Large intestine (tissue), 3 donors: ENCODE results near the gene RGSL1. TPM values are rescaled to one million over a fixed set of nuclear protein-coding genes. Genes with fewer than 3 reads are reported as not detected.

Experiments used
- DNase-seq, 2 donors: peaks; one replicate each; pipeline versions ENCODE4 v3.0.0 to v3.0.0-alpha.2; 2013
- H3K27ac ChIP-seq: one replicate; pipeline ENCODE4 v1.5.1; 2013; ENCODE audit warnings: low read length
- H3K27me3 ChIP-seq: 2 replicates; pipeline ENCODE4 v1.6.1; 2013; ENCODE audit warnings: low read length; ENCODE audit not compliant: control insufficient read depth, insufficient read depth
- H3K36me3 ChIP-seq: 2 replicates; pipeline ENCODE4 v1.6.1; 2013; ENCODE audit warnings: low read length; ENCODE audit not compliant: control insufficient read depth, insufficient read depth
- H3K4me1 ChIP-seq: one replicate; pipeline ENCODE4 v1.6.1; 2013; ENCODE audit warnings: low read length; ENCODE audit not compliant: control insufficient read depth, insufficient read depth
- H3K4me3 ChIP-seq: one replicate; pipeline ENCODE4 v1.5.1; 2013; ENCODE audit warnings: low read length
- H3K9me3 ChIP-seq: one replicate; pipeline ENCODE4 v1.6.1; 2013; ENCODE audit warnings: mild to moderate bottlenecking, low read depth, low read length, moderate library complexity; ENCODE audit not compliant: control insufficient read depth
- WGBS: methylation state at CpG from one replicate; pipeline ENCODE4 v1.1.5; 2013; ENCODE audit warnings: low lambda C conversion rate; ENCODE audit not compliant: insufficient coverage; 5-methylcytosine and 5-hydroxymethylcytosine counted together
- polyA plus RNA-seq: library from polyadenylated mRNA; unstranded; fragments of 120-200 nt; gene quantifications from one replicate; pipeline ENCODE4 v1.2.1, GENCODE V29; 2013

Gene RGSL1
- polyA plus RNA-seq, 1 donor = not detected

- no CpG with 5 or more reads among the region's 2 CpGs for WGBS
- H3K4me3 ChIP-seq = no peak overlapping the region
- no peaks in the 10 kb centered on the region for H3K9me3 ChIP-seq
- no peaks in the 10 kb centered on the region for H3K36me3 ChIP-seq
- H3K4me1 ChIP-seq = no peaks in the 10 kb centered on the region
- no peak overlapping the region for H3K27ac ChIP-seq
- DNase-seq = no peak
- H3K27me3 ChIP-seq = no peaks in the 10 kb centered on the region
Observed at GRCh38 chr1:182564406-182565004, 114.6 kb downstream of the RGSL1 start.

GRCh38 chr1:182565537-182565936, 115.6 kb downstream of the RGSL1 start:
- no peak overlapping the region for H3K4me3 ChIP-seq
- H3K9me3 ChIP-seq = no peaks in the 10 kb centered on the region
- 90% methylated on average over 2 of the region's 3 CpGs for WGBS
- H3K4me1 ChIP-seq = no peaks in the 10 kb centered on the region
- H3K36me3 ChIP-seq = no peaks in the 10 kb centered on the region
- no peak for DNase-seq
- H3K27me3 ChIP-seq = no peaks in the 10 kb centered on the region
- H3K27ac ChIP-seq = no peak overlapping the region

- H3K27ac ChIP-seq = no peak overlapping the region
- DNase-seq = no peak
- 100% methylated on average over 2 of the region's 5 CpGs for WGBS
- no peaks in the 10 kb centered on the region for H3K27me3 ChIP-seq
- H3K4me3 ChIP-seq = no peak overlapping the region
- H3K36me3 ChIP-seq = no peaks in the 10 kb centered on the region
- H3K9me3 ChIP-seq = no peaks in the 10 kb centered on the region
- no peaks in the 10 kb centered on the region for H3K4me1 ChIP-seq
Observed at GRCh38 chr1:182567629-182568028, 117.7 kb downstream of the RGSL1 start.

GRCh38 chr1:182568647-182569284, 118.8 kb downstream of the RGSL1 start:
- Histone ChIP-seq H3K4me3 (no peak overlapping the region), H3K4me1 (no peaks in the 10 kb centered on the region), H3K36me3 (no peaks in the 10 kb centered on the region), H3K27me3 (no peaks in the 10 kb centered on the region), H3K9me3 (no peaks in the 10 kb centered on the region), H3K27ac (no peak overlapping the region)
- 95% methylated on average over 1 of the region's 3 CpGs for WGBS
- DNase-seq = no peak

GRCh38 chr1:182569939-182570610, 120.1 kb downstream of the RGSL1 start:
- H3K9me3 ChIP-seq = no peaks in the 10 kb centered on the region
- H3K4me3 ChIP-seq = no peak overlapping the region
- H3K27me3 ChIP-seq = no peaks in the 10 kb centered on the region
- no peak for DNase-seq
- 80% methylated on average over 1 of the region's 6 CpGs for WGBS
- peaks cover 5% of the 10 kb centered on the region for H3K36me3 ChIP-seq
- no peak overlapping the region for H3K27ac ChIP-seq
- H3K4me1 ChIP-seq = peaks cover 2% of the 10 kb centered on the region

- Histone ChIP-seq H3K9me3 (no peaks in the 10 kb centered on the region), H3K36me3 (peaks cover 10% of the 10 kb centered on the region), H3K27ac (no peak overlapping the region), H3K27me3 (no peaks in the 10 kb centered on the region), H3K4me1 (peaks cover 4% of the 10 kb centered on the region), H3K4me3 (no peak overlapping the region)
- WGBS = 40% methylated on average over 1 of the region's 2 CpGs
- no peak for DNase-seq
Observed at GRCh38 chr1:182570611-182570970, 120.6 kb downstream of the RGSL1 start.

GRCh38 chr1:182574156-182574555, 124.2 kb downstream of the RGSL1 start:
- H3K9me3 ChIP-seq = no peaks in the 10 kb centered on the region
- H3K36me3 ChIP-seq = peaks cover 15% of the 10 kb centered on the region
- H3K4me1 ChIP-seq = peaks cover 7% of the 10 kb centered on the region
- no CpG with 5 or more reads among the region's 4 CpGs for WGBS
- H3K27ac ChIP-seq = no peak overlapping the region
- DNase-seq = no peak
- no peaks in the 10 kb centered on the region for H3K27me3 ChIP-seq
- no peak overlapping the region for H3K4me3 ChIP-seq

GRCh38 chr1:182575540-182576149, 125.7 kb downstream of the RGSL1 start:
- peaks cover 29% of the 10 kb centered on the region for H3K36me3 ChIP-seq
- DNase-seq = peak; percentile 56 to 78
- H3K27me3 ChIP-seq = no peaks in the 10 kb centered on the region
- H3K4me3 ChIP-seq = no peak overlapping the region
- H3K27ac ChIP-seq = peak overlapping the region; percentile 41
- 61% methylated on average over 3 of the region's 3 CpGs for WGBS
- H3K9me3 ChIP-seq = no peaks in the 10 kb centered on the region
- peaks cover 7% of the 10 kb centered on the region for H3K4me1 ChIP-seq

- H3K4me3 ChIP-seq = no peak overlapping the region
- peaks cover 43% of the 10 kb centered on the region for H3K36me3 ChIP-seq
- H3K27me3 ChIP-seq = no peaks in the 10 kb centered on the region
- no peaks in the 10 kb centered on the region for H3K9me3 ChIP-seq
- DNase-seq = no peak
- no CpG with 5 or more reads among the region's 2 CpGs for WGBS
- no peak overlapping the region for H3K27ac ChIP-seq
- H3K4me1 ChIP-seq = peaks cover 2% of the 10 kb centered on the region
Observed at GRCh38 chr1:182580736-182581135, 130.8 kb downstream of the RGSL1 start.

GRCh38 chr1:182584746-182585145, 134.8 kb downstream of the RGSL1 start:
- Histone ChIP-seq H3K9me3 (no peaks in the 10 kb centered on the region), H3K27me3 (no peaks in the 10 kb centered on the region), H3K4me1 (no peaks in the 10 kb centered on the region), H3K36me3 (peaks cover 36% of the 10 kb centered on the region), H3K27ac (no peak overlapping the region), H3K4me3 (no peak overlapping the region)
- 86% methylated on average over 1 of the region's 4 CpGs for WGBS
- DNase-seq = no peak
